Activated CD4-positive, alpha-beta T cell treated with anti-CD3 and anti-CD28 coated beads for 1 hour (primary cell): ENCODE results near the gene ATP2C1.
"Not testable (repeated sequence)": the region's sequence is repeated elsewhere in the genome, so short reads cannot be mapped to it uniquely, and the experiment has no call there.

ENCODE experiments used
- DNase-seq: peaks from one replicate; pipeline ENCODE4 v3.0.0-alpha.2; 2020

The ATP2C1 gene

GRCh38 chr3:130893376-130894129, at the start of gene ATP2C1:
Gene ATP2C1 (plus strand): TSS chr3:130894084. CDS start chr3:130894770, 686 bp downstream.
- peak; percentile 82 for DNase-seq

- DNase-seq: no peak
Measured at GRCh38 chr3:130844462-130844861, 49.4 kb upstream of the ATP2C1 start.

GRCh38 chr3:130846181-130846580, 47.7 kb upstream of the ATP2C1 start:
- DNase-seq: no peak

GRCh38 chr3:130849091-130849552, 44.8 kb upstream of the ATP2C1 start:
- no peak for DNase-seq

- DNase-seq: peak; percentile 10
Measured at GRCh38 chr3:130850044-130850797, 43.7 kb upstream of the ATP2C1 start.

GRCh38 chr3:130850843-130851242, 43.0 kb upstream of the ATP2C1 start:
- no peak for DNase-seq

- no peak for DNase-seq
Measured at GRCh38 chr3:130851277-130851676, 42.6 kb upstream of the ATP2C1 start.

- no peak for DNase-seq
Measured at GRCh38 chr3:130853581-130853980, 40.3 kb upstream of the ATP2C1 start.

- DNase-seq: no peak
Measured at GRCh38 chr3:130854208-130854864, 39.5 kb upstream of the ATP2C1 start.

GRCh38 chr3:130857336-130858026, 36.4 kb upstream of the ATP2C1 start:
- no peak for DNase-seq

GRCh38 chr3:130862130-130862529, 31.8 kb upstream of the ATP2C1 start:
- DNase-seq: not testable (repeated sequence)

GRCh38 chr3:130865489-130865888, 28.4 kb upstream of the ATP2C1 start:
- DNase-seq: no peak

- DNase-seq: no peak
Measured at GRCh38 chr3:130866327-130866726, 27.6 kb upstream of the ATP2C1 start.

GRCh38 chr3:130870423-130870822, 23.5 kb upstream of the ATP2C1 start:
- DNase-seq: no peak

- no peak for DNase-seq
Measured at GRCh38 chr3:130876594-130876993, 17.3 kb upstream of the ATP2C1 start.

GRCh38 chr3:130878464-130878863, 15.4 kb upstream of the ATP2C1 start:
- DNase-seq: no peak

- DNase-seq: no peak
Measured at GRCh38 chr3:130889416-130889946, 4.4 kb upstream of the ATP2C1 start.

GRCh38 chr3:130892759-130893375, 1.0 kb upstream of the ATP2C1 start:
- DNase-seq: peak; percentile 36

GRCh38 chr3:130894130-130894985, 474 bp downstream of the ATP2C1 start:
- peak; percentile 30 for DNase-seq

- no peak for DNase-seq
Measured at GRCh38 chr3:130894986-130895280, 1.0 kb downstream of the ATP2C1 start.
